Loucy (cell line): ENCODE data around the gene SCAMP2.

Experiments
- CTCF ChIP-seq: fragments of 200-600 bp; sonication (generic); conservative IDR thresholded peaks from 2 replicates; pipeline ENCODE4 v1.5.1; 2014; ENCODE audit warnings: mild to moderate bottlenecking, antibody characterized with exemption, low read length
- EZH2phosphoT487 ChIP-seq: fragments of 200-600 bp; IDR thresholded peaks from 2 replicates; pipeline ENCODE4 v1.6.1; 2018; ENCODE audit warnings: antibody characterized with exemption, mild to moderate bottlenecking, moderate library complexity, borderline replicate concordance

- no peak for TF ChIP-seq CTCF
- no peak for TF ChIP-seq EZH2phosphoT487
Observed at GRCh38 chr15:74850393-74850792, 22.8 kb downstream of the SCAMP2 start.
